Raji (cell line): Measurements from ENCODE around the gene ROS1.

ENCODE experiments used
- POLR2A ChIP-seq: IDR thresholded peaks from 2 replicates; pipeline ENCODE4 v1.6.1; 2011; ENCODE audit warnings: low read depth, low read length, control low read depth; ENCODE audit not compliant: insufficient read depth

ROS1 gene

DNA sequence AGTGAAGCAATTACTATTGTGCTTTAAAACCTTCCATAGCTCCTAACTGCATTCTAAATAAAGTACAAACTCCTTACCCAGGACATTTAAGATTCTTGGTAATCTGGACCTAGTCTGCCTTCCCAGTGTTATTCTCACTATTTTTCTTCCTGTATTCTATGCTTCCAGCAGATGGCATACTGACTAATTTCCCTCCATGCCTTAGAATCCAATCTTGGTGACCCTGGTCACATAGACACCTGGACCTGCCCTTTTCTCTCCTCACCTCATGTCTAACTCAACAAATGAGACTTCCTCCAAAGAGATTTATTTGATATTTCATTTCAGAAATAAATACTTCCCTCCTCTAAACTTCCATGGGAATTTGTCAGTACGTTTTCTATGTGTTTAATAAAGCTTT, 25.8 kb downstream of the ROS1 start:
- no peak for TF ChIP-seq POLR2A

- TF ChIP-seq POLR2A, result no peak
Measured at GRCh38 chr6:117399126-117399525, 26.6 kb downstream of the ROS1 start.

- no peak for TF ChIP-seq POLR2A
Measured at GRCh38 chr6:117397536-117398227, 28.1 kb downstream of the ROS1 start.

DNA sequence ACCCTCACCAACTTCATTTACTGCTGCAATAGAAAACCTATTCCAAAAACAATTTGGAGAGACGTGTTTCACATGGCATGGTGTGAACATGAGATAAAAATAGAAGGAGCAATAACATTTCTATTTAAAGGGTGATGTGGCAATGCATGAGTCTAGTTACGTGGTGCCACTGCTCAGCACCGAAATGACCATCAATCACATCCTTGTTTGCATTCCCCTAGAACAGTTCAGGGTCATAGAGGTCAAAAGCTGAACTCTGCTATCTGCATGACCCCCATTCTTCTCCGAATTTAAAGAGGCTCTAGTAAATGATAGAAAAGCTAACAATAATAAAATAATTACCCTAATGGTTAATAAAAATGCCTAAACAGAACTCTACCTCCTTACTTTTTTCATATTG, 29.5 kb downstream of the ROS1 start:
- no peak for TF ChIP-seq POLR2A

- no peak for TF ChIP-seq POLR2A
Measured at GRCh38 chr6:117395164-117395563, 30.6 kb downstream of the ROS1 start.

GRCh38 chr6:117393045-117393444, 32.7 kb downstream of the ROS1 start:
- no peak for TF ChIP-seq POLR2A

GRCh38 chr6:117391874-117392583, 33.7 kb downstream of the ROS1 start:
- no peak for TF ChIP-seq POLR2A

GRCh38 chr6:117389227-117390057, 36.3 kb downstream of the ROS1 start:
- TF ChIP-seq POLR2A, result no peak

GRCh38 chr6:117387454-117387974, 38.2 kb downstream of the ROS1 start:
- TF ChIP-seq POLR2A, result no peak

GRCh38 chr6:117384659-117385058, 41.1 kb downstream of the ROS1 start:
- TF ChIP-seq POLR2A, result no peak

DNA sequence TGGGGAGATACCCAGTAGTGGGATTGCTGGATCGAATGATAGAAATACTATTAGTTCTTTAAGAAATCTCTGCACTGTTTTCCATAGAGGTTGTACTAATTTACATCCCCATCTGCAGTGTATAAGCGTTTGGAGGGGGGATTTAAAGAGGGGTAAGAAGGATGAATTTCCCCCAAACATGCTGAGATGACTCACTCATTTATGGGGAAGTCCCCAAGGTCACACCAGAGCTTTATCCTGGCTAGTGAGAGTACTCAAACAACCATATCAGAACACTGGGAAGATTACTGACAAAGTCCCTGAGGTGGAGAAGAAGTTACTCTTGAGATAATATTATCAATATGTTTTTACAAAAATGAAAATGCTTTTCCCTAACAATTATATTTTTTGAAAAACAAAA, 44.0 kb downstream of the ROS1 start:
- no peak for TF ChIP-seq POLR2A

DNA sequence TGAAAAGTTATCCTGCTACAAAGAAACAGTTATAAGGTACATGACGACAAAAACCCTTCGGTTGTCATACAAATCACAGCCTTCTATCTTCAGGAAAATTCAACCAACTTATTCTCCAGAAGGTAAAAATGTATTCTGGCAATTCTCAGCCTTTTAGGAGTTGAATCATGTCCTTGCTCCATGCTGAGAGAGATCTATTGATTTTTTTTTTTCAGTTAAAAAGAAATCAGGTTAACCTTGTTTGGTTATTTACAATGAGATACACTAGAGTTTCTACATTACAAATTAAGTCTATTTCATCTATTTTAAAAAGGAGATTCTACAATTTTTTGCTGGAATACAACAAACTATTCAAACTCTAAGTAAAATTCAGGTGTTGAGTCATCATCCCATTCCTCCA, 45.4 kb downstream of the ROS1 start:
- TF ChIP-seq POLR2A, result no peak

- TF ChIP-seq POLR2A, result no peak
Measured at GRCh38 chr6:117375446-117375845, 50.3 kb downstream of the ROS1 start.

DNA sequence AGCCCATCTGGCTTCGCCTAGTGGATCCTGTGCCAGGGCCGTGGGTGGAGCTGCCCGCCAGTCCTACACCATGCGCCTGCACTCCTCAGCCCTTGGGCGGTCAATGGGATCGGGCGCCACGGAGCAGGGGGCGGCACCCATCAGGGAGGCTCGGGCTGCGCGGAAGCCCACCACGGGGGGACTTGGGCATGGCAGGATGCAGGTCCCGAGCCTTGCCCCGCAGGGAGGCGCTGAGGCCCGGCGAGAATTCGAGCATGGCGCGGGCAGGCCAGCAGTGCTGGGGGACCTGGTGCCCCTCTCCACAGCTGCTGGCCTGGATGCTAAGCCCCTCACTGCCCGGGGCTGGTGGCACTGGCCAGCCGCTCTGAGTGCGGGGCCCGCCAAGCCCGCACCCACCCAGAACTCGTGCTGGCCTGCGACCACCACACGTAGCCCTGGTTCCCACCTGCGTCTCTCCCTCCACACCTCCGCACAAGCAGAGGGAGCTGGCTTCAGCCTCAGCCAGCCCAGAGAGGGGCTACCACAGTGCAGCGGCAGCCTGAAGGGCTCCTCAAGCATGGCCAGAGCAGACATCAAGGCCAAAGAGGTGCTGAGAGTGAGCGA, 52.4 kb downstream of the ROS1 start:
- no peak for TF ChIP-seq POLR2A

DNA sequence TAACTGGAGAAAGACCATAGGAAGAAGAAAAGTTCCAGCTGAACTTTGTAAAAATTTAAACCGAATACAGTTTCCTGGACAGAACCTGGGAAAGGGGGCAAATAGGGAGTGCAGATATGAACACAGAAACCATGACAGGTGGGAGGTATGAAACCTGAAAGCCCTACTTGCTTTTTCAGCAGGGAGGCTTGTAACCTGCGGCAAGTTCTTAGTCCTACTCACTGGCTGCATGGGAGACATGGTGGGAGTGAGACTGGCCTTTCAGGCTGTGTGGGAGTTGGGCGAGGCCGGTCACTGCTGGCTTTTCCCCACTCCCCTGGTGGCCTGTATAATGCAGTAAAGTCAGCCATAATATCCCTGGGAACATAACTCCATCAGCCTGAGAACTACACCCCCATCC, 54.2 kb downstream of the ROS1 start:
- no peak for TF ChIP-seq POLR2A
